Bronchial epithelial cell (primary cell): ENCODE data around the gene FARP1. TPM values are rescaled to one million over a fixed set of nuclear protein-coding genes. Genes with fewer than 3 reads are reported as not detected.

Experiments used
- DNase-seq: peaks from one replicate; pipeline ENCODE4 v3.0.0-alpha.2; 2010; ENCODE audit warnings: low read depth
- FAIRE-seq: peaks from 2 replicates; lab custom pipeline; 2011; peaks lifted over from hg19 to GRCh38; lab: Jason Lieb, UNC
- H3K27me3 ChIP-seq: 2 replicates; pipeline ENCODE4 v1.5.1; 2011; ENCODE audit warnings: low read length; ENCODE audit not compliant: control insufficient read depth, insufficient read depth
- H3K36me3 ChIP-seq: 2 replicates; pipeline ENCODE4 v1.5.1; 2011; ENCODE audit warnings: low read length; ENCODE audit not compliant: control insufficient read depth, insufficient read depth
- H3K4me3 ChIP-seq: 2 replicates; pipeline ENCODE4 v1.5.1; 2011; ENCODE audit warnings: mild to moderate bottlenecking, low read depth, low read length, control low read depth
- CTCF ChIP-seq: IDR thresholded peaks from 2 replicates; pipeline ENCODE4 v1.5.1; 2011; ENCODE audit warnings: mild to moderate bottlenecking, moderate library complexity, low read length, control low read depth, inconsistent platforms; ENCODE audit not compliant: insufficient read depth, severe bottlenecking
- total RNA-seq: library from RNA; depleted of rRNA; stranded (reverse); fragments of >200 nt; gene quantifications from 2 replicates; pipeline ENCODE4 v1.2.1, GENCODE V29; 2014

The FARP1 gene
- total RNA-seq, 1 donor from 2014 or later: 11.1 TPM

GRCh38 chr13:98458431-98458830, 315.5 kb downstream of the FARP1 start:
- DNase-seq (no peak), FAIRE-seq (no peak)
- no peak for TF ChIP-seq CTCF
- Histone ChIP-seq H3K4me3 (no peak overlapping the region), H3K36me3 (peaks cover 54% of the 10 kb centered on the region), H3K27me3 (no peaks in the 10 kb centered on the region)

- no peak for FAIRE-seq
Measured at GRCh38 chr13:98459171-98459681, 316.3 kb downstream of the FARP1 start.

GRCh38 chr13:98459721-98460370, 317.0 kb downstream of the FARP1 start:
- Histone ChIP-seq H3K36me3 (peaks cover 55% of the 10 kb centered on the region), H3K4me3 (no peak overlapping the region), H3K27me3 (no peaks in the 10 kb centered on the region)
- TF ChIP-seq CTCF: no peak
- FAIRE-seq (no peak), DNase-seq (no peak)

More at GRCh38 chr13:98459171-98459681, 316.3 kb downstream of the FARP1 start:
- no peak for DNase-seq
- Histone ChIP-seq H3K27me3 (no peaks in the 10 kb centered on the region), H3K36me3 (peaks cover 57% of the 10 kb centered on the region), H3K4me3 (no peak overlapping the region)
- no peak for TF ChIP-seq CTCF

GRCh38 chr13:98460516-98460915, 317.6 kb downstream of the FARP1 start:
- H3K4me3 ChIP-seq: no peak overlapping the region
- FAIRE-seq (peak; percentile 66), DNase-seq (no peak)
- no peak for TF ChIP-seq CTCF
- H3K36me3 ChIP-seq: peaks cover 56% of the 10 kb centered on the region
- no peaks in the 10 kb centered on the region for H3K27me3 ChIP-seq

GRCh38 chr13:98461486-98462240, 318.8 kb downstream of the FARP1 start:
- no peak overlapping the region for H3K4me3 ChIP-seq
- H3K36me3 ChIP-seq: peaks cover 58% of the 10 kb centered on the region
- no peak for TF ChIP-seq CTCF
- no peaks in the 10 kb centered on the region for H3K27me3 ChIP-seq
- DNase-seq (no peak), FAIRE-seq (no peak)
